HG03039 (cell line): ENCODE results near the gene STPG1.

Experiments used
- ATAC-seq: cut with Tn5 transposase; IDR thresholded peaks from one replicate; pipeline ENCODE4 v1.9.1; 2021; ENCODE audit warnings: mild to moderate bottlenecking, moderate library complexity; ENCODE audit not compliant: unreplicated experiment

The STPG1 gene

DNA sequence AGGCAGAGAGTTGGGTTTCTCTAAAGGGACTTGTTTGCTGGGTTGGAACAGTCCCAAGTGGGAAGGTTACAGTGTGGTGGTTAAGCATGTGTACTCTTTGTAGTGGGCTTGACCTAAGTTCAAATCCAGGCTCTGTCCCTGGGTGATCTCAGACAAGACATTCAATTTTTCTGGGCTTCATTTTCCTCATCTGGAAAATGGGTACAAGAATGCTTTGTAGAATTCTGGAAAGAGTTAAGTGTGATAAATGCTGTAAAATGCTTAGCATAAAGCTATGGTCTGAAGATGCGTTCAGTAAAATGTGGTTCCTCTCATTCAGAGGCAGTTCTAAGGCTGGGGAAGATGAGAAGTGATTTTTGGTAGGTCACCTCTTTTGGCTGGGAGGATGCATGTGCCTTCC, 93.6 kb downstream of the STPG1 start:
- no peak for ATAC-seq

DNA sequence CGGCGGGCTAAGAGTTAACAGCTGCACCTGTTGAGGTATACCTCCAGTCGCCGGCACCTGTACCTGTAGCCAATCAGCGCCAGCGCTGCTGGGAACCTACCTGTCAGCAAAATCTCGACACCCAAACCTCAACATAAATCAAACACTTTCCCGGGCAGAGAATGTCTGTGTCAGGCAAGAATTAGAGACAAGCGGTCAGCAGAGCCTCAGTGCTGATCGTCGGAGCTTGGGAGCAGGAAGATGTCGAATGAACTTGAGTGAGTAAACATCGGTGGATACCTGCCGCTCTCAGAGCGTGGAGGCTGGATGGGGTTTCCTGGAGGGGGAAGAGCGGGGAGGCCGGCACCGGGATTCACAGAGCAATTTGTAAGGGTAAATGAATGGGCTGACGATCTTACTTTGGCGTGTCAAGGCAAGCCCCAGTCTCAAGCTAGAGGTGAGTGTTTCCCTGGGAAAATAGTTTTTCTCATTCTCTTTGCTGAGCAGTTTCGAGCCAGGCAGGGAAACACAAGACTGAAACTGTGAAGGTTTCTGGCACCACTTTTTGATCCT, 94.2 kb downstream of the STPG1 start, which contains the start of gene GRHL3:
Gene GRHL3 (plus strand): TSS at position 46 of the 552 bp plus-strand sequence. CDS start 195 bp downstream, at position 241.
- no peak for ATAC-seq

DNA sequence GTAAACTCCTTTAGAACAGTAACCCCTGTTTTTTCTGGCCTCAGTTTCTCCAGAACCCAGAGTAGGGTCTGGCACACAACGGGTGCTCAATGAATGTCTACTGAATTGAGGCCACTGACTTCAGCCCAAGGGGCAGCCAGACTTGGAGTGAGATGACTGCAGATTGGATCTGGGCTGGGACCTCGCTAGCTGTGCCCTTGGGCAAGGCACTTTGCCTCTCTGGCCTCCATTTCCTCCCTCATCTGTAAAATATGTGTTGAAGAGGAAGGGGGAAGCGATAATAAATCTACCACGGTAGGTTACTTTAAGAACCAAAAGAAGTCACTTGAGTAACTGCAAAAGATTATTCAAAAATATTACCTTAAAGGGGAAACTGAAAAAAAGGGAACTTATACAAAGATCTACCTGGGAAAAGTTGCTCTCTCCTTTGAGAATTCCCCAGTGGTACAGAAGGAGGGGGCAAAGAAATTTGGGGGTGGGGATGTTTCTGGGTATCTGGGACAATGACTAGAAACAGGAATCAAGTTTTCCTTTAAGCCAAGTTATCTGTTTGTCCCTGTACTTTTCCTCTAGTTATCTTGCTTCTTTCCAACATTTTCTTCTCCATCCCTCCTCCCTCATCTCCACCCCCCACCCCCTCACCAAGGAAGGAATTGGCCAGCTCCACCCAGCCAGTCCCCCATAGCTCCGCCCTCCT, 94.8 kb downstream of the STPG1 start:
- no peak for ATAC-seq

DNA sequence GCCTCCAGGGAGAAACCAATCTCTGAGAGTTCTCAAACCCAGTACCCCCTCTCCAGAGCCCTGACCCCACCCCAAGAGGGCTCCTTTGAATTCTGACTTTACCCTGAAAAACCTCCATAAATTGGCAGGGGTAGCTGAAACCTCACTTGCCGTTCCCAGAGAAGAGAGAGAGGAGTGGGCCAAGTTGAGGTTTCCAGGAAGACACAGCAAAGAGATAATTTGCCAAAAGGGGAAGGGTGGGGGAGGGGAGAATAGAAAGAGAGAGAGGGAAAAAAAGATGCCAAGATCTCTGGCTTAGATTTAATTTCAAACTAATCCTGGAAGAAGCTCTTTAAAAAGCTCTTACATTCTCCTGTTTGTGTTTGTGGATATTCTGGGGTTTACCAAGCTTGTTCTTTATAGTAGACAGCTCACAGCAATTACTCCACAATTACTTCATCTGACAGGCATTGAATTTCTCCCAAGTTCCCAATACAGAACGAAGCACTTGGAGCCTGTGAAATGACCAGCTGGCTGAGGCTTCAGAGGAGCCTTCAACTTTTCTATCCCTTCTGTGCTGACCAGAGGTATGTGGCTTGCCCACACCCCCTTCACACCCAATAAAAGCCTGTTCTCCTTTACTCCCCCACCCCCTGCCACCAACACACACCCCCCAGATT, 95.5 kb downstream of the STPG1 start:
- ATAC-seq = no peak

DNA sequence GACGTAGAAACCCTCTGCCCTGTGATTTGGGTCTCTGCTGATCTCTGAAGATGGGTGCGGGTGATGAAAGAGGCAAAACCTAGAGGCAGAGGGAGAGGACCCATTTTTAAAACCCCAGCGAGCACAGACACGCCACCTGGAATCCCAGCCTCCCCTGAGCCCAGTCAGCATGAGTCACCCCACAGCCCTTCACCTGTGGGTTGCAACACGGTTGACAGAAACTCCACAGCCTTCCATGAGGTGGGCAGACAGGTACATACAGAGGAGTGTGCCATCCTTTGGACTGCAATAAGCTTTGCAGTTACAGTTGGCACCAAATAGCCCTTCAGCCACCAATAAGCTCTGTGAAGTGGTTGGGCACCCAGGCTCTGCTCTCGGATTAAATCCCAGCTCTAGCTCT, 96.5 kb downstream of the STPG1 start:
- no peak for ATAC-seq

DNA sequence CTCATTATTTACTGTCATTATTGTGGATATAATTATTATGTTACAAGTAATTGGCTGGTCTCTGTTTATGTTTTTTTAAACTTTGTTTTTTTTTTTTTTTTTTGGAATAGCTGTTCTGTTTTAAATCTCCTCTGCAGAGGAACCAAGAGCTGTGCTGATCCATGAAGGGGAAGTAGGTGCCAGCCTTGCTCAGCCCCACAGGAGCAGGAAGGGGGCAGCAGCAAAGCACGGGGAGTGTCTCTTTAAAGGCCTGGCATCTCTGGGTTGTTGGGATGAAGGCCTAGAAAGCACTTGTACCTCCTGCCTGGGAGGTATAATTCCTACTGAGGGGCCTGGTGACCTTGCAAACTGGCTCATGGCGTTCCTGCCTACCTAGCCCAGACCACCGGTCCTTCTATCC, 96.9 kb downstream of the STPG1 start:
- no peak for ATAC-seq

DNA sequence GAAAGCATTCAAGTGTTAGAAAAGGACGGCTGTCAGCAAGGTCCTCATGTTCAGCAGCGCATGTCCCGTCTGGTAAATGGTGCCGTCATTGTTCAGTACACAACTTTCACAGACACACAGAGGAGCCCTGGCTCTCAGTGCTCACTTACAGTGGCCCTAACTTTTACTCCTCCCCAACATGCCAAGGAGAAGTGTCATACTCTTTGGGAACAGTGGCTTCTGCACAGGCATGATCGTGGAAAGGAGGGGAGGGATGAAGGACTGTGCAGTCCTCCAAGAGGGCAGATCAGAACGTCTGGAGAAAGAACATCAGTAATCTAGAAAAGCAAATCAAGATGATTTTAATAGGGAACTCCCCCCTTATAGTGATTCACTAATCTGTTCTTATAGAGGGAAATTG, 98.2 kb downstream of the STPG1 start:
- no peak for ATAC-seq

DNA sequence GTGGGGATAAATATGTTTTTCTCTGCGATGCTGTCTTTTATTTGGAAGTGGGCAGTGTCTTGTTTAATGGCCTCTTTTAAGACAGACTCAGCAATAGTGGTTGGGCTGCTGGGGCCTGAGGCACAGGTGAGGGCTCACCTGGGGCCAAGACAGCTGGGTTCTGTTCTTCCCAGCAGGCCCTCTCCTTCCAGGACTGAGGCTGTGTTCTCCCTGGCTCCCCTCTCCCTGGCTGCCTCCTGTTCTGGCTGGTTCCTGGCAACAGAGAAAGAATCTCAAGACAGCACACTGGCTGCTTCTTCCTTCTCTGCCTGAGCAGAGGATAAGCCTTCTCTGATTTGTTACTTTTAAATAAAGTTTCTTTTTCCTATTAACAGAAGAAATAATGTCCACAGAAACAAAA, 101.8 kb downstream of the STPG1 start:
- no peak for ATAC-seq

DNA sequence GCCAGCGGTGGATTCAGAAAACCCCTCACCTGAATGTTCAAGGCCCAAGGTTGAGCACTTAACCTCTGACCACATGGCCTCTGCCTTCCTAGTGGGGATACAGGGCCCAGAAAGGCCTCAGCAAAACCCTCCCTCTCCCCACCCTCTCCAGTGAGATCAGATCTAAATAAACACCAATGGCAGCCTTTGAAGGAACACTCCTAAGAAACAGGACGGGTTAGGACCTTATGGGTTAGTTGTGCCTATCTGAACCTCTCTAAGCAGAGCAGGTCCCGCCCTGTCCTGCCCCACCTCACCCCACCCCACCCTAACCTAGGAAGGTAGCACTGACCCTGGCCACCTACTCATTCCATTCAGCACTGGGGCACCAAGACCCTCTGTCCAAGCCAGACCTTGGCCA, 102.3 kb downstream of the STPG1 start:
- ATAC-seq = no peak

DNA sequence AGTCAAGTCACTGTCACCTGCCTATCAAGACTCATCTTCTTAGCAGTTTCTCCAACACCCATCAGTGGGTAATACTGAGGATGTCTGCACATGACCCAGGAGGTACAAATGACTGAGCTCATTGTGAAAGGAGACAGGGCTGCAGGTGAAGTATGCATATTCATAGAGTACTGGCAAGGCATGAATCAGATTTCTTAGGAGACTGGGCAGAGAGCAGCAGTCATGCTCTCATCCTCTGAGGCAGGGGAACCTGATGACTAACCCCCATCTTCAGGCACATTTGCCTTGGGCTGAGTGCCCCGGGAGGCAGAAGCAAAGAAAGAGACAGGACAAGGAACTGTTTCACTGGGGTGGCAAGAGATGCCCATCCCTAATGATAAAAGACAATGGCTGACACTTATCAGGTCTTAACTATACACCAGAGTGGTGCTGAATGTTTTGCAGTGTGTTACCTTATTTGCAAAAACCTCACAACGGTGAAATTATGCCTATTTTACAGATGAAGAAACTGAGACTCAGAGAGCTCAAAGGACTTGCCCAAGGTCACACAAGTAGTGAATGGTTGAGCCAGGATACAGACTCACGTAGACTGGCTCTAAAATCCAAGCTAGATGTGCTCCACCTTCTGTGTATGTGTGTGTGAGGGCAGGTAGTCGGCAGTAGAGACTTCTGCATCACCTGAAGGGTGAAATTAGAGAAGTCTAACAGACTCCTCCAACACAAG, 103.7 kb downstream of the STPG1 start:
- ATAC-seq = no peak

DNA sequence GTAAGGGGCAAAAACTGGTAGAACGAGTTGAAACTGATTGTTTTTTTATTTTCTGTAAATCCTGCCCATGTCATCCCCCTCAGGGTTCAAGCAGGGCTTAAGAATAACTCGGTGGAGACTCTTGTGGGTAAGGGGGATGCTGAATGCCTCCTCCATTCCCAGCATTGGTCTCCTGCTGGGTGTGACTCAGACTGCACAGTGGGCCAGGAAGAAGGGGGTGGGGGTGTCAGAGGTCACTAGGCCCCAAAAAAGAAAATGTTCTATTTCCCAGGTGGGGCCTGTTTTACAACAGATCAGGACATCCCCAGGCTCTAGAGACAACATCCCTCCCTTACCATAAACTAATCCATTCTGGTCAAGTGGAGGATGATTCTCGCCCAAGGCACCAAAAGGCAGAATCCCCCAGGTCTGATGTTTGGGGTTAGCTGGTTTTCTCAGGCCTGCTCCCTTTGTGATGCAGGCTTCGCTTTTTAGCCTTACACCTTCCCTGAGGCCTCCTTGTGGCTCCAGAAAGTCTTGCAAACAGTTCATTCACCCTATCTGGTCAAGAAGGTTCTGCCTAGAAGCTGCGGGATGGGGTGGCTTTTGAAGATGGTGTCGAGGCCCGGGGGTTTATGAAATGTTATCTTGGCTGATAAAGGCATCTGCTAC, 105.1 kb downstream of the STPG1 start:
- no peak for ATAC-seq
